WTC11 (cell line): Measurements from ENCODE around the gene MDM4. TPM values are rescaled to one million over a fixed set of nuclear protein-coding genes. Genes with fewer than 3 reads are reported as not detected.

Source experiments
- ATAC-seq: fragments of 200-7000 bp; cut with Tn5 transposase; 2 replicates; pipeline ENCODE4 v1.10.0; 2021; ENCODE audit warnings: mild to moderate bottlenecking, moderate library complexity
- CTCF ChIA-PET: fragments of 300-600 bp; sonication (Branson Sonifier 250); formaldehyde crosslinking; loops from one replicate; lab custom pipeline; 2021; ENCODE audit warnings: antibody characterized with exemption; lab: Charles Lee
- POLR2A ChIA-PET: fragments of 350-600 bp; sonication (Branson Sonifier 250); formaldehyde crosslinking; loops from one replicate; lab custom pipeline; 2021; ENCODE audit warnings: antibody characterized with exemption; lab: Charles Lee
- DNase-seq: peaks from one replicate; pipeline ENCODE4 v3.0.0; 2021; ENCODE audit warnings: low spot score
- H3K27ac Mint-ChIP-seq: 2 replicates; pipeline ENCODE4 v1.8.0; 2021; ENCODE audit warnings: mixed read lengths
- H3K27me3 Mint-ChIP-seq: 2 replicates; pipeline ENCODE4 v1.8.0; 2021; ENCODE audit warnings: low read depth, mild to moderate bottlenecking, moderate library complexity, mixed read lengths
- H3K36me3 Mint-ChIP-seq: 2 replicates; pipeline ENCODE4 v1.8.0; 2021; ENCODE audit warnings: mixed read lengths
- H3K4me1 Mint-ChIP-seq: 2 replicates; pipeline ENCODE4 v1.8.0; 2022; ENCODE audit warnings: mixed read lengths
- H3K4me3 Mint-ChIP-seq: 2 replicates; pipeline ENCODE4 v1.8.0; 2021; ENCODE audit warnings: mild to moderate bottlenecking, moderate library complexity, mixed read lengths
- H3K9me3 Mint-ChIP-seq: 2 replicates; pipeline ENCODE4 v1.8.0; 2021; ENCODE audit warnings: mixed read lengths
- CBFB ChIP-seq: sonication (generic); formaldehyde crosslinking; IDR thresholded peaks from 2 replicates; pipeline ENCODE4 v1.8.1; 2022; ENCODE audit warnings: mild to moderate bottlenecking, low read depth, missing genetic modification reagents
- FOXP4 ChIP-seq: sonication (generic); formaldehyde crosslinking; IDR thresholded peaks from 2 replicates; pipeline ENCODE4 v1.8.0; 2022; ENCODE audit warnings: mild to moderate bottlenecking, missing genetic modification reagents
- MLX ChIP-seq: sonication (generic); formaldehyde crosslinking; IDR thresholded peaks from 2 replicates; pipeline ENCODE4 v1.8.1; 2023; ENCODE audit warnings: mild to moderate bottlenecking, missing genetic modification reagents, moderate library complexity
- NR1H2 ChIP-seq: sonication (generic); formaldehyde crosslinking; IDR thresholded peaks from 2 replicates; pipeline ENCODE4 v1.9.0; 2021; ENCODE audit warnings: mild to moderate bottlenecking, moderate library complexity, missing genetic modification reagents
- PRDM15 ChIP-seq: sonication (generic); formaldehyde crosslinking; IDR thresholded peaks from 2 replicates; pipeline ENCODE4 v1.8.0; 2022; ENCODE audit warnings: missing genetic modification reagents
- PRRX2 ChIP-seq: fragments of 250-450 bp; sonication (Bioruptor Pico); IDR thresholded peaks from 2 replicates; pipeline ENCODE4 v1.8.0; 2021; ENCODE audit warnings: mild to moderate bottlenecking
- SMAD3 ChIP-seq: sonication (generic); formaldehyde crosslinking; IDR thresholded peaks from 2 replicates; pipeline ENCODE4 v1.8.0; 2022; ENCODE audit warnings: missing genetic modification reagents, mild to moderate bottlenecking, borderline replicate concordance
- USF1 ChIP-seq: sonication (generic); formaldehyde crosslinking; IDR thresholded peaks from 2 replicates; pipeline ENCODE4 v1.8.0; 2022; ENCODE audit warnings: mild to moderate bottlenecking, missing genetic modification reagents
- ZNF138 ChIP-seq: sonication (generic); formaldehyde crosslinking; conservative IDR thresholded peaks from 2 replicates; pipeline ENCODE4 v1.8.1; 2022; ENCODE audit warnings: mild to moderate bottlenecking, moderate library complexity, missing genetic modification reagents
- ZNF219 ChIP-seq: sonication (generic); formaldehyde crosslinking; IDR thresholded peaks from 2 replicates; pipeline ENCODE4 v1.8.0; 2023; ENCODE audit warnings: missing genetic modification reagents, mild to moderate bottlenecking, borderline replicate concordance
- ZNF532 ChIP-seq: fragments of 250-450 bp; sonication (Bioruptor Pico); IDR thresholded peaks from 2 replicates; pipeline ENCODE4 v1.9.0; 2021; ENCODE audit warnings: mild to moderate bottlenecking, borderline replicate concordance
- ZNF671 ChIP-seq: fragments of 250-450 bp; sonication (Bioruptor Pico); IDR thresholded peaks from 2 replicates; pipeline ENCODE4 v1.8.0; 2021; ENCODE audit warnings: mild to moderate bottlenecking
- total RNA-seq: library from RNA; stranded (reverse); gene quantifications from 3 replicates; pipeline ENCODE4 v1.2.3, GENCODE V29; 2021
- TF ChIP-seq, protein P1 (sequence below): sonication (generic); formaldehyde crosslinking; conservative IDR thresholded peaks from 2 replicates; pipeline ENCODE4 v1.8.1; 2023; ENCODE audit warnings: mild to moderate bottlenecking, low read depth, missing genetic modification reagents, moderate library complexity
- TF ChIP-seq, protein P2 (sequence below): sonication (generic); formaldehyde crosslinking; IDR thresholded peaks from 2 replicates; pipeline ENCODE4 v1.8.1; 2023; ENCODE audit warnings: mild to moderate bottlenecking, missing genetic modification reagents
- TF ChIP-seq, protein P3 (sequence below): fragments of 250-450 bp; sonication (Bioruptor Pico); conservative IDR thresholded peaks from 2 replicates; pipeline ENCODE4 v1.9.0; 2021; ENCODE audit warnings: mild to moderate bottlenecking

Gene MDM4
- total RNA-seq, 1 experiment from 2014 or later, result 76.2 TPM

DNA sequence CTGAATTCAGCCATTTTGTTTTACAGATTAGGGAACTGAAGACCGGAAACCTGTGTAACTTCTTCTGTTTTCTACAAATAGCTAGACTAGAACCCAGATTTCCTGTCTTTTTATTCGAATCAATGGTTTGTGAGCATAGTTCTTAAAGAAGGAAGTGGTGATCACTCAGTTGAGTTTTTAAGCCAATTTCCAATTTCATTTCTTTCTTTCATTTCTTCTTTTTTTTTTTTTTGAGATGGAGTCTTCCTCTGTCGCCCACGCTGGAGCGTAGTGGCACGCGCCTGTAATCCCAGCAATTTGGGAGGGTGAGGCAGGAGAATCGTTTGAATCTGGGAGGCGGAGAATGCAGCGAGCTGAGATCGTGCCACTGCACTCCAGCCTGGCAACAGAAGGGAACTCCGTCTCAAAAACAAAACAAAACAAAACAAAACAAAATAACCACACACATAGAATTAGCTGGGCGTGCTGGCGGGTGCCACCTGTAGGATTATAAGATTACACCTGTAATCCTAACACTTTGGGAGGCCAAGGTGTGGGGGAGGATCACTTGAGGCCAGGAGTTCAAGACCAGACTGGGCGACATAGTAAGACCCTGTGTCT lies 3.0 kb upstream of the MDM4 start (continued):
- TF ChIP-seq, protein P1, sequence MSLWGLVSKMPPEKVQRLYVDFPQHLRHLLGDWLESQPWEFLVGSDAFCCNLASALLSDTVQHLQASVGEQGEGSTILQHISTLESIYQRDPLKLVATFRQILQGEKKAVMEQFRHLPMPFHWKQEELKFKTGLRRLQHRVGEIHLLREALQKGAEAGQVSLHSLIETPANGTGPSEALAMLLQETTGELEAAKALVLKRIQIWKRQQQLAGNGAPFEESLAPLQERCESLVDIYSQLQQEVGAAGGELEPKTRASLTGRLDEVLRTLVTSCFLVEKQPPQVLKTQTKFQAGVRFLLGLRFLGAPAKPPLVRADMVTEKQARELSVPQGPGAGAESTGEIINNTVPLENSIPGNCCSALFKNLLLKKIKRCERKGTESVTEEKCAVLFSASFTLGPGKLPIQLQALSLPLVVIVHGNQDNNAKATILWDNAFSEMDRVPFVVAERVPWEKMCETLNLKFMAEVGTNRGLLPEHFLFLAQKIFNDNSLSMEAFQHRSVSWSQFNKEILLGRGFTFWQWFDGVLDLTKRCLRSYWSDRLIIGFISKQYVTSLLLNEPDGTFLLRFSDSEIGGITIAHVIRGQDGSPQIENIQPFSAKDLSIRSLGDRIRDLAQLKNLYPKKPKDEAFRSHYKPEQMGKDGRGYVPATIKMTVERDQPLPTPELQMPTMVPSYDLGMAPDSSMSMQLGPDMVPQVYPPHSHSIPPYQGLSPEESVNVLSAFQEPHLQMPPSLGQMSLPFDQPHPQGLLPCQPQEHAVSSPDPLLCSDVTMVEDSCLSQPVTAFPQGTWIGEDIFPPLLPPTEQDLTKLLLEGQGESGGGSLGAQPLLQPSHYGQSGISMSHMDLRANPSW, result no peak
- TF ChIP-seq ZNF671 (CRISPR knock-in tag) (no peak), MLX (no peak)

DNA sequence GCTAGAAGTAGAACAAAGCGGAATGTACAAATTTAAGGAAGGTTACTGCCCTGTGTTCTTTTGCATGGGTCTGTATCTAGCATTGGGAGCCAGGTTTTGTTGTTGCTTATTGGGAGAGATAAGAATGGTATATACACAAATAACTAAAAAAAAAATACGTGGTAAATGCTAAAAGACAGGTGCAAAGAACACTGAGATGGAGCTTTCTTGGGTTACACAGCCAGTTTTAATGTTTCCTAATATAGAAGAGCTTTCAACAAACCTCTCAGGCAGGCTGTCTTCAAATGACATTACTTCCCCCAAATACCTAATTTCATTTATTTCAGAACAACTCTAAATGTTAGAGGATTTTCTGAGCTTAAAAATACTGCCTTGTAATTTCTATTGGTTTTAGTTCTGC lies 1.4 kb upstream of the MDM4 start:
- peaks cover 16% of the 10 kb centered on the region for H3K36me3 Mint-ChIP-seq
- peaks cover 12% of the 10 kb centered on the region for H3K4me1 Mint-ChIP-seq
- ATAC-seq (no peak), DNase-seq (no peak)
- TF ChIP-seq PRDM15 (CRISPR knock-in tag) (no peak), CBFB (CRISPR knock-in tag) (no peak), USF1 (CRISPR knock-in tag) (no peak), FOXP4 (CRISPR knock-in tag) (no peak), NR1H2 (CRISPR knock-in tag) (no peak), PRRX2 (no peak), ZNF532 (no peak), ZNF219 (CRISPR knock-in tag) (no peak), SMAD3 (no peak), ZNF138 (no peak)
- TF ChIP-seq, protein P2, sequence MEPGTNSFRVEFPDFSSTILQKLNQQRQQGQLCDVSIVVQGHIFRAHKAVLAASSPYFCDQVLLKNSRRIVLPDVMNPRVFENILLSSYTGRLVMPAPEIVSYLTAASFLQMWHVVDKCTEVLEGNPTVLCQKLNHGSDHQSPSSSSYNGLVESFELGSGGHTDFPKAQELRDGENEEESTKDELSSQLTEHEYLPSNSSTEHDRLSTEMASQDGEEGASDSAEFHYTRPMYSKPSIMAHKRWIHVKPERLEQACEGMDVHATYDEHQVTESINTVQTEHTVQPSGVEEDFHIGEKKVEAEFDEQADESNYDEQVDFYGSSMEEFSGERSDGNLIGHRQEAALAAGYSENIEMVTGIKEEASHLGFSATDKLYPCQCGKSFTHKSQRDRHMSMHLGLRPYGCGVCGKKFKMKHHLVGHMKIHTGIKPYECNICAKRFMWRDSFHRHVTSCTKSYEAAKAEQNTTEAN (CRISPR knock-in tag), result no peak
- TF ChIP-seq, protein P3, sequence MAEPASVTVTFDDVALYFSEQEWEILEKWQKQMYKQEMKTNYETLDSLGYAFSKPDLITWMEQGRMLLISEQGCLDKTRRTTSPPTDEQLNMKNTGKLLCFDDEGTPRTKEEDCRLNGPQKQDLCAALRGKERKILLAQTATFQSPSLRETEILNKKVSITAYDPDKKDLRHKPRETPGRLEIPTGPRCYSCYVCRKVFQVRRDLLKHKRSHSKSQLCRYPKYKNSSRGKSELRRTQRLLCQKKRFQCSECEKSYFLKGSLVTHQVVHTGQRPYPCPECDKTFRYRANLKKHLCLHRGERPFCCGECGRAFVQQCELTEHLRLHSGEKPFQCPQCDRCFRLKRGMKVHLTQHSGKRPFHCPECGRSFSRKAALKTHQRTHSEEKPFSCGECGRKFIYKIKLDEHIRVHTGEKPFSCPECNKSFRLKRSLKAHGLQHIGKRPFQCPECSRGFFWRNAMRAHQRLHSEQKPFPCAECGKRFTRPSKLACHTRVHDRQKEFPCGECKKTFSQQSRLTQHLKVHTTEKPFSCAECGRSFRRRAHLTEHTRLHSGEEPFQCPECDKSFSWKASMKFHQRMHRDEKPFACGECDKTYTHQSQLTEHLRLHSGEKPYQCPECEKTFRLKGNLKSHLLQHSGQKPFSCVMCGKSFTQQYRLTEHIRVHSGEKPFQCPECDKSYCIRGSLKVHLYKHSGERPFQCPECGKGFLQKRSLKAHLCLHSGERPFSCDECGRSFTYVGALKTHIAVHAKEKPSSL, result no peak
- no peaks in the 10 kb centered on the region for H3K9me3 Mint-ChIP-seq
- ChIA-PET POLR2A (interaction anchor here (0.7 to 2.2 kb wide), 3 partner anchors 20 to 116 kb away, joined by 4 to 13 read pairs (median 6); partner anchors contain the start of gene PIK3C2B), CTCF (interaction anchor here (0.6 to 3.5 kb wide), 3 partner anchors 25 to 232 kb away, joined by 3 to 30 read pairs (median 8); no protein-coding TSS in a partner anchor)
- H3K27me3 Mint-ChIP-seq, result peaks cover 3% of the 10 kb centered on the region; the same call in 1 of the 2 replicates
- H3K4me3 Mint-ChIP-seq, result 0 out of 2 replicates have a peak overlapping the region, but pooled peaks have one; percentile 2
- H3K27ac Mint-ChIP-seq, result no peak overlapping the region
